DMS53 treated with DMSO at 0.1 percent for 48 hours (cell line): ENCODE data around the gene ANKIB1.
"Not testable (repeated sequence)": the region's sequence is repeated elsewhere in the genome, so short reads cannot be mapped to it uniquely, and the experiment has no call there.

Source experiments
- DNase-seq: peaks from one replicate; lab custom pipeline; 2025; ENCODE audit not compliant: unreplicated experiment; lab: John Stamatoyannopoulos, UW

ANKIB1 gene, protein sequence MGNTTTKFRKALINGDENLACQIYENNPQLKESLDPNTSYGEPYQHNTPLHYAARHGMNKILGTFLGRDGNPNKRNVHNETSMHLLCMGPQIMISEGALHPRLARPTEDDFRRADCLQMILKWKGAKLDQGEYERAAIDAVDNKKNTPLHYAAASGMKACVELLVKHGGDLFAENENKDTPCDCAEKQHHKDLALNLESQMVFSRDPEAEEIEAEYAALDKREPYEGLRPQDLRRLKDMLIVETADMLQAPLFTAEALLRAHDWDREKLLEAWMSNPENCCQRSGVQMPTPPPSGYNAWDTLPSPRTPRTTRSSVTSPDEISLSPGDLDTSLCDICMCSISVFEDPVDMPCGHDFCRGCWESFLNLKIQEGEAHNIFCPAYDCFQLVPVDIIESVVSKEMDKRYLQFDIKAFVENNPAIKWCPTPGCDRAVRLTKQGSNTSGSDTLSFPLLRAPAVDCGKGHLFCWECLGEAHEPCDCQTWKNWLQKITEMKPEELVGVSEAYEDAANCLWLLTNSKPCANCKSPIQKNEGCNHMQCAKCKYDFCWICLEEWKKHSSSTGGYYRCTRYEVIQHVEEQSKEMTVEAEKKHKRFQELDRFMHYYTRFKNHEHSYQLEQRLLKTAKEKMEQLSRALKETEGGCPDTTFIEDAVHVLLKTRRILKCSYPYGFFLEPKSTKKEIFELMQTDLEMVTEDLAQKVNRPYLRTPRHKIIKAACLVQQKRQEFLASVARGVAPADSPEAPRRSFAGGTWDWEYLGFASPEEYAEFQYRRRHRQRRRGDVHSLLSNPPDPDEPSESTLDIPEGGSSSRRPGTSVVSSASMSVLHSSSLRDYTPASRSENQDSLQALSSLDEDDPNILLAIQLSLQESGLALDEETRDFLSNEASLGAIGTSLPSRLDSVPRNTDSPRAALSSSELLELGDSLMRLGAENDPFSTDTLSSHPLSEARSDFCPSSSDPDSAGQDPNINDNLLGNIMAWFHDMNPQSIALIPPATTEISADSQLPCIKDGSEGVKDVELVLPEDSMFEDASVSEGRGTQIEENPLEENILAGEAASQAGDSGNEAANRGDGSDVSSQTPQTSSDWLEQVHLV

DNA sequence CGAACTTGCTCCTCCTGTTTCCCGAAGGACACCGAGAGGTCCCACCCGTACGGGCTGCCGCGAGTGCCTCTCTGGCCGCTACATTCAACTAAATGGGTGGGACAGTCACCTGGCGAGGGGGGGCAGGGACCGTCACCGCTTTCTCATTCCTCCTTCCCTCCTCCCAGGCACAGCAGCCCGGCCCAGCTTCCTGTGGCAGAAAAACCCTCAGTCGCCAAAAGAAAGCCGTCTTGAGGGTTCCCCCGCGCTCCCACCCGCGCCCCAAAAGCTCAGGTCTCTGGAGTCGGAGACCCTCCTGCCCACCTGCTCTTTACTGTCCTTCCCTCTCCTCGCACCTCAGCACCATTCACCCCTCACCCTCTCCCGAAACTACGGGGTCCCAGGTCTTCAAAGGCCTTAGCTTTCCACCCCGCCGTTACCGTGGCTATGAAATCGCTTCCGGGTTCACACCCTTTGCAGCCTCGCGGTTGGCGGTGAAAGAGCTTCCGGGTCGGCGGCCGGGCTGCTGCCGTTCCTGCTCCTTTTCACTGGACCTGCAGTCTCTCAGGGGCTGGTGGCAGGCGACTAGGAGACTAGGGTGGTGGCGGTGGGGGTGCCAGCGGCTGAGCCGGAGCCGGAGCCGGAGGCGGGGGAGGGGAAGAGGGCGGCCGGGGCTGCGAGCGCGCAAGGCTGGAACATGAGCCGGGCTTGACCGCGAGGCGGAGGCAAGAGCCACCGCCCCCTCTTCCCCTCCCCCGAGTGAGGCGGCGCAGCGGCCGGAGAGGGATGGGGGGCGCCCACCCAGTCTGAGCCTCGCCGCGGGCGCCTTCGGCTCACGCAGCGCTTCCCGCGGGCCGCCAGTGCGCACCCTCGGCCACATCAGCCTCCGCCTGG lies at the start of gene ANKIB1, which contains the start of gene KRIT1:
TSS of gene ANKIB1 (plus strand) at position 488 of the 873 bp plus-strand sequence. CDS start 49,005 bp downstream, outside the sequence.
TSS of gene KRIT1 (minus strand) at position 428 of the 873 bp plus-strand sequence. CDS start 3,779 bp downstream, outside the sequence.
- DNase-seq: peak; percentile 90

DNA sequence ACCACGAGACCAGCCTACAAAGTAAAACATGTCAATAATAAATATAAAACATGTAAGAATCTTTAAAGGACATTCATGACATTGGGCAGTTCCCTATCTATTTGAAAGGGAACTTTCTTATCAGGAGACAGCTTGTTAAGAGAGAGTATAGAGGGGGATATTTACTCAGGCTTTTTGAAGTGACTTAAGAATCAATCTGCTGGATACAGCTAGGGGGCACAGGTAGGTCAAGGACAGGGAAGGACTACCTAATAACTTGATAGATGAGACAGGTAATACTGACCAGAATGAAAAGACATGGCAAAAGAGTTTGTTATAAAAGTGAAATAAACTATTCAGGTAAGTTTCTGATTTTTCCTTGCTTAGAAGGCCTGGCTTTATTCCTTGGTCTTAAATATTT lies 45.0 kb upstream of the ANKIB1 start:
- no peak for DNase-seq

DNA sequence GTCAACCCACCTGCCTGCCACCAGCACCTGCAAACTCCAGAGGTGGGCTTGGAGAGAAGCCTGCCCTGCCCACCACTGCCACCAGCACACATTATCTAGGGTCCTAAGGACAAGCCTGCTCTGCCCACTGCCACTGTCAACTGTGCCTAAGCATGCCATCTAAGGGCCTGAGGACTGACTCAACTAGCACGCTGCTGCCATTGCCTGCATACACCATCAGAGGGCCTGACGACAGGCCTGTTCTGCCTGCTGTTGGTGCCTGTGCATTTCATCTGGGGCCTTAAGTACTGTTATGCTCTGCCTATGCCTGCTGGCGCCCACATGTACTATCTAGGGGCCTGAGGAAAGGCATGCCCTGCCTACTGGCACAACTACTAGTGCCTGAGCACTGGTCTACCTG lies 39.8 kb upstream of the ANKIB1 start:
- no peak for DNase-seq

DNA sequence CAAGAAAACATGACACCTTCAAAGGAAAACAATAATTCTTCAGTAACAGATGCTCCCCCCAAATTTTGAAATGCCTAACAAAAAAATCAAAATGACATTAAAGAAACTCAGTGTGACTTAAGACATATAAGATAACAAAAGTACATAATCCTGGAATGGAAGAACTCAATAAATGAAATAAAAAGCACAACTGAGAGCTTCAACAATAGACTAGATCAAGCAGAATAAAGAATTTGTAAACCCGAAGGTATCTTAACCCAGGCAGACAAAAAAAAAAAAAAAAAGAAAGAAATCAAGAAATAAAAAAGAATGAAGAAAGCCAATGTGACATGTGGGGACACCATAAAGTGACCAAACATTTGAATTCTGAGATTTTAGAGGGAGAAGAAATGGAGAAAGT lies 39.1 kb upstream of the ANKIB1 start:
- DNase-seq: no peak

DNA sequence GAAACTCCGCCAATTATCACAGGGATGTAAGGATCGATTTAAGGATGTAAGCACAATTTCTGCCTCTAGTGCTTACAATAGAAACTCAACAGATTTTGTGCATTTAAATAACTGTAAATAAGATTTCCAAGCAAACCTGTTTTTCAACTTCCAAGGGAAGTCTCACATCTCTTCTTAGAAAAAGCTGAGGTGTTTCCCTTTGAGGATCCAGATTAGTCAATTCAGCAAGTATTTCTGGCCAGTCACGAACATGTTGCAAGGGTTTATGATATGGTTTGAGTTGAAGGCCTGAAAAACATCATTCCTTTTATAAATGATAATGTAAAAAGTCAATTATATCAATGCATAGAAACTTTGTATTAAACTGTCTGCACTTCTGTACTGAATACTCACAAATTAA lies 24.0 kb upstream of the ANKIB1 start:
- DNase-seq: no peak

DNA sequence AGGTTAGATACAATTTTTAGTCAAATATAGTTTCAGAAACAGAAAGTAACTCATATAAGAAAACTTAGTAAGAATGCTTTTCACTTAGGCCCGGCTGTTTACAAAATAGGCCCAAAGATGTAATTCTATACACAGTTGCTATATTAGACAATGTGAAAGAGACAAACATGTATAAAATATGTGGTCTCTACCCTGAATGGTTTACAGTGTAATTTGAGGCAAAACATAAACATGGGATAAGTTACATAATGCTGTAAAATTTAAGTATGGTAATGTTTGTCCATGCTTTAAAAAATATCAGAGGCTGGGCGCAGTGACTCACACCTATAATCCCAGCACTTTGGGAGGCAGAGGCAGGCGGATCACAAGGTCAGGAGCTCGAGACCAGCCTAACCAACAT lies 18.8 kb upstream of the ANKIB1 start:
- no peak for DNase-seq

DNA sequence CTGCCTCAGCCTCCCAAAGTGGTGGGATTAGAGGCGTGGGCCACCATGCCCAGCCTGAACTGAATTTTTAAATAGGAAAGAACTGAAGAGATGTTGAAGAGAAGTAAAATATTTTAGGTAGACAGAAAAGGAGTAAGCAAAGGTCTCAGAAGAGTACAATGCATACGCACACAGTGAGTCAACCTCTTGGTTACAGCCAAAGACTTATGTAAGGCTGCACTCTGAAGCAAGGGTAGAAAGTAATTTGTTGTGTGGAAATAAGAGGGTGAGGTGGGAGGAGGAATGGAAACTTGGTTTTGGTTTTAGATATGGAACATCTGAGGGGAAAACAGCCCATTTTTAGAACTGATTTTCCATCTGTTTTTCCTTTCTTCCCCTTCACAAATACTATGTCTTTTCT lies 17.7 kb upstream of the ANKIB1 start:
- DNase-seq: no peak

DNA sequence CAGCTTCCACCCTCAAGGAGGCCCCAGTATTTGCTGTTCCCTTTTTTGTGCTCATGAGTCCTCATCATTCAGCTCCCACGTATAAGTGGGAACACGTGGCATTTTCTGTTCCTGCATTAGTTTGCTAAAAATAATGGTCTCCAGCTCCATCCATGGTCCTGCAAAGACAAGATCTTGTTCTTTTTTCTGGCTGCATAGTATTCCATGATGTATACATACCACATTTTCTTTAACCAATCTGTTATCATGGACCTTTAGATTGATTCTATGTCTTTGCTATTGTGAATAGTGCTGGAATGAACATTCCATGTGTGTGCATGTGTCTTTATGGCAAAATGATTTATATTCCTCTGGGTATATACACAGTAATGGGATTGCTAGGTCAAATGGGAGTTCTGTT lies 17.0 kb upstream of the ANKIB1 start:
- DNase-seq: no peak

DNA sequence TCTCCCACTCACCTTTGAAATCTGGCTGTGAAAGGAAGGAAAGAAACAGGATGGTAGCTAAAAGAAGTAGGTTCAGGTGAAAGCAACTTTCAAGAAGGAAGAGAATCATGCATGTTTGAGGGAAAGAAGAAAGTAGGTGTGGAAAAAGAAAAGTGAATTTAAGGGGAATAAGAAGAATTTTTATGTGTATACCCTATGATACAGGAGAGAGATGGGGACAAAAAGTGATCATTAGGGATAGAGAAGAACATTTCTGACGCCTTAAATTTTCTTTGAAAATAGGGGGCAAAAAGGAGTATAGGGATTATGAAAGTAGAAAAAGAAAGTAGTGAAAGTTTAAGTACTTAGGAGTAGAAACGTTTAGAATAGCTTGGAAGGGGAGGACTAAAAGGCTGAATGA lies 15.2 kb upstream of the ANKIB1 start:
- DNase-seq: no peak

DNA sequence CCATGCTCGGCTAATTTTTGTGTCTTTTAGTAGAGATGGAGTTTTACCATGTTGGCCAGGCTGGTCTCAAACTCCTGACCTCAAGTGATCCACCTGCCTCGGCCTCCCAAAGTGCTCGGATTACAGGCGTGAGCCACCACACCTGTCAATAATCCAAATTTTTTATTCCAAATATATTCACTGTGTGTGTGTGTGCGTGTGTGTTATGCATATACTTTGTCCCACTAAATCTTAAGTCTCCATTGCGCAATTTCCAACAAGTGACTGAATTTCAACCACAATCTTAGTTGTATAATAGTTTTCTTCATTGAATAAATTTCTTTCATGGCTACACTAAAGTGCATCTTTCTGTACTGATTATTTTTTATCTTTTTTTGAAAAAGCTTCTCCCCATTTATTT lies 2.8 kb upstream of the ANKIB1 start:
- DNase-seq: no peak

DNA sequence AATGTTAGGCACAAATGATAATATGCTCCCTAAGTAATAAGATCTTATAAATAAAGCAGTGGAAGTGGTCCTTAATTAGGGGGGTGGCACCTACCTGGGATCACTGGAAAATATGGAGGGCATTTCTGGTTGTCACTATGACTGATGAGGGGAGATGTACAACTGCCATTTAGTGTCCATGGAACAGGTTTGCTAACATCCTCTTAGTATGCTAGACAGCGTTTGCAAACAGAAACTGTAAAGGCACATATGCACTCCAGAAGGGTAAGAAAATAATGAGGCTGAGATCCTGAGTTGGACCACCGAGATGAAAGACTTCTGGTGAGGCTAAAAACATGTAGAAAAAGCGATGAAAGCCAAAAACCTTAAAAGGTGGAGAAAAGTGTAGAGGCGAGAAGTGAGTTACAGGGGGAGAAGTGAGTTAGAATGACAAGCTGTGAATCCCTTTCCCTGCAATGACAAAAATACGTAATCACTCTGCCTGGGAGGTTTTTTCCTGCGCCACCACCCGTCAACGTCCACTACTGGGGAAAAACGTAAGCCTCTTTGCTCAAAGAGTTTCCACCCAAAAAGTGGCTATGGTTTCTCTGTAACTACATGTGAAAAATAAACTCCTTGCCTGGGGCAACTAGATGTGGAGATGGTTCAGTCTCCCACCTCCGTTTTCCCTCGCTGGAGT lies 827 bp upstream of the ANKIB1 start:
- DNase-seq: peak; percentile 30

DNA sequence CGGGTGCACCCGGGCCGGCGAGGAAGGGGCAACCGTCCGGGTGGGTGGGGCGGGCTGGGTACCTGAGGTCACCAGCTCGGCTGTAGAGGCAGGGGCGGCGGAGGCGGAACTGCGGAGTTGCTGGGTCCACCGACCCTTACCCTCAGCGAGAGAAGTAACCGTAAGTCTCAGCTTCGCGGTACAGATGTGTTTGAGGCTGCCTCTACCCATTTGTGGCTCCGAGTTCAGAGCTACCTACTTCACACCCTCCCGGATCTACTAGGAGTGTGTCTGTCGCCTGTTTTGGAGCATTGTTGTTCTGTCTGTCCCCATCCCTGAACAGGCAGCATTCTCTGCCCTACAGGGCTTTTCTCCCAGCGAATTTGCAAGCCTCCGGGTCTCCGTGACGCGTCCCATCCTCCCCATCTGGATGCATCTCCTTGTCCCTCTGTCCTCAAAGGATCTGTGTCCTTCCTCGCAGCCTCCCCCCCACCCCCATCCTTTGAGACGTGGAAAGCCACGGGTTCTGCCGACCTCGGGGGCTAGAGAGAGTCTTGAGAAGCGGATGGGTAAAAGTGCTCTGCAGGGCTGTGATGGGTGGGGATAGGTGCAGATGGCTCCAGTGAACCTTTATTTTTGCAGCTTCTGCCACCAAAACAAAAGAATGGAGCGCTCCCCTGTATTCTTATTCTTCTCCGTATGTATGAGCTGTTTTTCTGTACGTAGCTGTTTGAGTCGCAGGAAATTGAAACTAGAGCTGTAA lies 757 bp downstream of the ANKIB1 start:
- DNase-seq: no peak

DNA sequence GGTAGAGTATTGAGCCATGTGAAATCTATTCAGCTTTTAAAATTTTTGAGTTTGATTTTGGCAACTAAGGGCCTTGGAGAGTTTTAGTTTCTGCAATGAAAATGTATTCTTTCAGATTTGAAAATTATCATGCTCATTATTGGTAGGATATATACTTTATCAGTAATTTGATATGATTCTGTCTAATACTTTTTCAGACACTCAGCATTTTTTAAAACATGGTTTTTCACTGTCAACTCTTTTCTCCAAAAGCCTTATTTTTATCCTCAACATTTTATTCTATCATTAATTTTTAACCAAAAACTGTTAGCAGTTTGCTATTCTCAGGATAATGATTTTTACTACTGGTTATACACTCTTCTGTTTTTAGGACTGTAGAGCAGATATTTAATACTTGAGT lies 4.8 kb downstream of the ANKIB1 start:
- no peak for DNase-seq

DNA sequence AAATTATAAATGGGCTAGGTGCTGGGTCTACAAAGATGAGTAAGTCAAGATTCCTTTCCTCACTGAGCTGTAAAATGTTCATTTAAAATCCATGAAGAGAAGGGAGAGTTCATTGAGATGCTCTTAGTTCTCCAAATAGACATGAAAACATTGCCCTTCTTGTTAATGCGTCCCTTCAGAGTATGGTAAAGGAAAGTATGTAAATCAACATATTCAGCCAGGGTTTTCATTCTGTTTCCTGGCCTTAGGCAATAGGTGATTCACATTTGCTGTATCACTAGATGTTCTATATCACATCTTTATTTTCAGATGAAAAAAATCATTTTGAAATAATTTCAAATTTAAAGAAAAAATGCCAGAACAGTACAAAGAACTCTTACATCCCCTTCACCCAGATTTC lies 5.4 kb downstream of the ANKIB1 start:
- DNase-seq: no peak

DNA sequence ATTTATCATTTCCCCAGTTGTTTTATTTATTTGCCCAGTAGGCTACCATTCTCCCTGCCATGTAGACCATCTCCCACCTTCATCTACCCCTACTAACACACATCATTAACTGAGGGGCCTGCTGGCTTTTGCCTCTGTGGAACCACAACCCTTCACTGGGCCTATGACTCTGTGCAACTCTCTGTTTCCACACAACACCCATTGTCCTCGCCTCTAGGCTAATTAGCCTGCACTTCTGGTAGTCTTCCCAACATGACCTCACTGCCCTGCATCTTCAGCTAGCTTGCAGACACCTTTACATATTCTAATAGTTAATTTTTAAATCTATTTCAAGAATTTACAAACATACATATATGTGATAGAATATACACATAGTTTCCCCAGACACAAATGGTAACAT lies 7.5 kb downstream of the ANKIB1 start:
- DNase-seq: no peak

DNA sequence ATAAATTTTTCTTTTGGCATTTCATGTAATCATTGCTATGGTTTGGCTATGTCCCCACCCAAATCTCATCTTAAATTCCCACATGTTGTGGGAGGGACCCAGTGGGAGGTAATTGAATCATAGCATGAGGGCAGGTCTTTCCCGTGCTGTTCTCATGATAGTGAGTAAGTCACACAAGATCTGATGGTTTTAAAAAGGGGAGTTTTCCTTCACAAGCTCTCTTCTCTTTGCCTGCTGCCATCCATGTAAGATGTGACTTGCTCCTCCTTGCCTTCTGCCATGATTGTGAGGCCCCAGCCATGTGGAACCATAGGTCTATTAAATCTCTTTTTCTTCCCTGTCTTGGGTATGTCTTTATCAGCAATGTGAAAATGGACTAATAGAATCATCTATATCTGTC lies 9.0 kb downstream of the ANKIB1 start:
- DNase-seq: not testable (repeated sequence)

DNA sequence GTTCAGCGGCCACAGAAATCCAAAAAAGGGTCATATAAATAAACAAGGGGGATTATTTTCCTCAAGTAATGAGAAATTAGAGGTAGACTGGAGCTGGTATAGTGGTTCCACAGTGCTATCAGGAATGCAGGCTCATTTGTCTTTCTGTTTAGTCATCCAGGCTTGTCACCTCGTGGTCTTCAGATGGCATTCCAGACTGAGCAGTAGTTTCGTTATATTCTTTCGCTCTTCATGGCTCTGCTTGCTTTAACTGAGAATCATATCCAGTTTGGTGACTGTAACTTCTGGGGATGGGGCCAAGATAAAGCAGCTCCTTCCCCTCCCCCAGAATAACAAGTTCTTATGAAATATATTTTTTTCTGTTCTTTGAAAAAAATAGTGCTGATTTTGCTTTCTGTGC lies 9.5 kb downstream of the ANKIB1 start:
- DNase-seq: no peak

DNA sequence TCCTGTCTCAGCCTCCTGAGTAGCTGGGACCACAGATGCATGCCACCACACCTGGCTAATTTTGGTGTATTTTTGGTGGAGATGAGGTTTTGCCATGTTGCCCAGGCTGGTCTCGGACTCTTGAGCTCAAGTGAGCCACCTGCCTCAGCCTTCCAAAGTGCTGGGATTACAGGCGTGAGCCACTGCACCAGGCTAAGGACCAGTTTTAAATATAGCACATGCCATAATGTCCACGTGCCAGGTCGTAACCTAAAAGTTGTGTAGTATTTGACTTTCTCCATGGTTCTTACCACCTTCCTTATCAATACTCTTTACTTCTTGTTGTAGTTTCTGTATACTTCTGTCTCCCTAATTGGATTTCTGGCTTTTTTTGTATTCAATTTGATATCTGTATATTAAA lies 13.3 kb downstream of the ANKIB1 start:
- no peak for DNase-seq

DNA sequence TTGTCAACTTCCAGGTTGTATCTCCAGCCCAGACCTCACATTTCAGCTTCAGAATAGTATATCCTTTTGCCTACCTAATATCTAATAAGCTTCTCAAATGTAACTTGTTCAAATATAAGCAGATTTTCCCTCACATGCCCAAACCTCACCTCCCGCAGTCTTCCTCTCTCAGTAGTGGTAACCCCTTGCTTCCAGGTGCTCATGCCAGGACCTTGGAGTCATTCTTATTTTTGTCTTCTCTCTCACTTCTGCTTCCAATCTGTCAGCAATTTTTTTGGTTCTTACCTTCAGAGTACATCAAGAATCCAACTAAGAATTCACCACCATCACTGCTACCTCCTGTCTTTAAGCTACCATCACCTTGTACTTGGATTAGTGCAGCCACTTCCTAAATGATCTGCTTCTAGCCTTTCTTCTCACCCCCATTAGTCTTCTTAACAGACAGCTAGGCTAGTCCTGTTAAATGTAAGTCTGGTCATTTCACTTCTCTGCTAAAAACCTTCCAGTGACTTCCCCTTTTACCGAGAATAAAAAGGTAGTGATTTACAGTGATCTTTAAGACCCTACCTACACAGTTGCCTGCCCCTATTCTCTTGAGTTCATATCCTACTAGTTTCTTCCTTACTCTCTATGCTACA lies 14.0 kb downstream of the ANKIB1 start:
- DNase-seq: no peak
